Activated naive CD4-positive, alpha-beta T cell treated with anti-CD3 and anti-CD28 coated beads for 36 hours (primary cell): ENCODE results near the gene SLC5A2. TPM values are rescaled to one million over a fixed set of nuclear protein-coding genes. Genes with fewer than 3 reads are reported as not detected.
"Not testable (repeated sequence)": the region's sequence is repeated elsewhere in the genome, so short reads cannot be mapped to it uniquely, and the experiment has no call there.

ENCODE experiments used
- CTCF ChIA-PET: fragments of 350-600 bp; sonication (Branson Sonifier 250); formaldehyde crosslinking; loops from one replicate; lab custom pipeline; 2021; ENCODE audit warnings: antibody characterized with exemption; lab: Charles Lee
- DNase-seq: peaks from one replicate; pipeline ENCODE4 v3.0.0-alpha.2; 2020
- H3K27ac Mint-ChIP-seq: one replicate; pipeline ENCODE4 v1.8.0; 2021; ENCODE audit warnings: mild to moderate bottlenecking, mixed read lengths
- H3K27me3 Mint-ChIP-seq: one replicate; pipeline ENCODE4 v1.8.0; 2021; ENCODE audit warnings: low read depth, mixed read lengths
- H3K36me3 Mint-ChIP-seq: one replicate; pipeline ENCODE4 v1.8.0; 2021; ENCODE audit warnings: low read depth, mixed read lengths
- H3K4me1 Mint-ChIP-seq: one replicate; pipeline ENCODE4 v1.8.0; 2021; ENCODE audit warnings: low read depth, mixed read lengths
- H3K4me3 Mint-ChIP-seq: one replicate; pipeline ENCODE4 v1.8.0; 2021; ENCODE audit warnings: mild to moderate bottlenecking, moderate library complexity, mixed read lengths
- H3K9me3 Mint-ChIP-seq: one replicate; pipeline ENCODE4 v1.8.0; 2021; ENCODE audit warnings: mixed read lengths
- intact Hi-C: fragments of 100-400 bp; cut with micrococcal nuclease; formaldehyde crosslinking; loops from one replicate; pipeline ENCODE4 v1.15.1; 2023
- total RNA-seq, 2 experiments: library from RNA; stranded (reverse); gene quantifications; one replicate each; pipeline ENCODE4 v1.2.3, GENCODE V29; 2021

Gene SLC5A2
- total RNA-seq, 2 experiments from 2014 or later: not detected

GRCh38 chr16:31496670-31497069, 13.7 kb downstream of the SLC5A2 start:
- no peak for DNase-seq
- CTCF ChIA-PET: interaction anchor here (0.8 to 1.3 kb wide), 2 partner anchors 15 to 37 kb away, joined by 4 read pairs; partner anchors contain the start of gene ARMC5
- H3K27ac Mint-ChIP-seq: no peak overlapping the region
- peaks cover 8% of the 10 kb centered on the region for H3K36me3 Mint-ChIP-seq
- H3K4me1 Mint-ChIP-seq: no peaks in the 10 kb centered on the region
- H3K27me3 Mint-ChIP-seq: no peaks in the 10 kb centered on the region
- H3K9me3 Mint-ChIP-seq: no peaks in the 10 kb centered on the region
- intact Hi-C loops: no loop called here
- no peak overlapping the region for H3K4me3 Mint-ChIP-seq

- Mint-ChIP-seq H3K4me3 (no peak overlapping the region), H3K27ac (no peak overlapping the region), H3K27me3 (no peaks in the 10 kb centered on the region), H3K36me3 (peaks cover 2% of the 10 kb centered on the region), H3K9me3 (no peaks in the 10 kb centered on the region), H3K4me1 (no peaks in the 10 kb centered on the region)
- no peak for DNase-seq
- intact Hi-C loops: no loop called here
- CTCF ChIA-PET: no interaction called here
These were observed 15.6 kb downstream of the SLC5A2 start for GRCh38 chr16:31498493-31498892.

GRCh38 chr16:31499928-31500327, 17.0 kb downstream of the SLC5A2 start:
- no peaks in the 10 kb centered on the region for H3K27me3 Mint-ChIP-seq
- CTCF ChIA-PET: interaction anchor here (0.7 to 1.7 kb wide), 2 partner anchors 14 to 39 kb away, joined by 3 to 5 read pairs; no protein-coding TSS in a partner anchor
- intact Hi-C loops: no loop called here
- peaks cover 2% of the 10 kb centered on the region for H3K36me3 Mint-ChIP-seq
- H3K27ac Mint-ChIP-seq: no peak overlapping the region
- H3K4me3 Mint-ChIP-seq: no peak overlapping the region
- peaks cover 5% of the 10 kb centered on the region for H3K4me1 Mint-ChIP-seq
- no peaks in the 10 kb centered on the region for H3K9me3 Mint-ChIP-seq
- no peak for DNase-seq

GRCh38 chr16:31501226-31501965, 18.5 kb downstream of the SLC5A2 start:
- intact Hi-C loops: no loop called here
- Mint-ChIP-seq H3K27me3 (no peaks in the 10 kb centered on the region), H3K4me3 (no peak overlapping the region), H3K9me3 (no peaks in the 10 kb centered on the region), H3K27ac (no peak overlapping the region), H3K4me1 (peaks cover 20% of the 10 kb centered on the region), H3K36me3 (peaks cover 5% of the 10 kb centered on the region)
- CTCF ChIA-PET: interaction anchor here (1.7 kb wide), 1 partner anchor 41 kb away, joined by 5 read pairs; no protein-coding TSS in a partner anchor
- DNase-seq: no peak

GRCh38 chr16:31501966-31502348, 19.0 kb downstream of the SLC5A2 start:
- intact Hi-C loops: no loop called here
- H3K36me3 Mint-ChIP-seq: peaks cover 5% of the 10 kb centered on the region
- H3K27ac Mint-ChIP-seq: no peak overlapping the region
- CTCF ChIA-PET: interaction anchor here (1.7 kb wide), 1 partner anchor 41 kb away, joined by 5 read pairs; no protein-coding TSS in a partner anchor
- no peak overlapping the region for H3K4me3 Mint-ChIP-seq
- no peaks in the 10 kb centered on the region for H3K9me3 Mint-ChIP-seq
- H3K4me1 Mint-ChIP-seq: peaks cover 26% of the 10 kb centered on the region
- no peak for DNase-seq
- no peaks in the 10 kb centered on the region for H3K27me3 Mint-ChIP-seq

GRCh38 chr16:31502981-31503380, 20.1 kb downstream of the SLC5A2 start:
- no peak overlapping the region for H3K4me3 Mint-ChIP-seq
- intact Hi-C loops: no loop called here
- DNase-seq: no peak
- peaks cover 5% of the 10 kb centered on the region for H3K36me3 Mint-ChIP-seq
- H3K27me3 Mint-ChIP-seq: no peaks in the 10 kb centered on the region
- no peaks in the 10 kb centered on the region for H3K9me3 Mint-ChIP-seq
- no peak overlapping the region for H3K27ac Mint-ChIP-seq
- CTCF ChIA-PET: interaction anchor here (1.0 kb wide), 1 partner anchor 46 kb away, joined by 3 read pairs; no protein-coding TSS in a partner anchor
- peaks cover 31% of the 10 kb centered on the region for H3K4me1 Mint-ChIP-seq

- DNase-seq, intact Hi-C loops, H3K4me3 Mint-ChIP-seq, H3K9me3 Mint-ChIP-seq, H3K27ac Mint-ChIP-seq, H3K27me3 Mint-ChIP-seq, H3K36me3 Mint-ChIP-seq: not testable (repeated sequence)
- CTCF ChIA-PET: interaction anchor here (1.0 kb wide), 1 partner anchor 47 kb away, joined by 3 read pairs; no protein-coding TSS in a partner anchor
- H3K4me1 Mint-ChIP-seq: peaks cover 31% of the 10 kb centered on the region
These were observed 20.6 kb downstream of the SLC5A2 start for GRCh38 chr16:31503555-31503954.

GRCh38 chr16:31504159-31504558, 21.2 kb downstream of the SLC5A2 start:
- CTCF ChIA-PET: no interaction called here
- Mint-ChIP-seq H3K9me3 (no peaks in the 10 kb centered on the region), H3K27me3 (no peaks in the 10 kb centered on the region), H3K36me3 (peaks cover 5% of the 10 kb centered on the region), H3K4me3 (no peak overlapping the region), H3K27ac (no peak overlapping the region), H3K4me1 (peaks cover 32% of the 10 kb centered on the region)
- no peak for DNase-seq
- intact Hi-C loops: no loop called here

GRCh38 chr16:31505483-31505882, 22.6 kb downstream of the SLC5A2 start:
- H3K9me3 Mint-ChIP-seq: no peaks in the 10 kb centered on the region
- H3K27me3 Mint-ChIP-seq: no peaks in the 10 kb centered on the region
- peak; percentile 58 for DNase-seq
- H3K36me3 Mint-ChIP-seq: peaks cover 3% of the 10 kb centered on the region
- CTCF ChIA-PET: no interaction called here
- peaks cover 41% of the 10 kb centered on the region for H3K4me1 Mint-ChIP-seq
- intact Hi-C loops: loop anchor here (1.0 kb wide), 1 partner anchor 46 kb away; the partner anchor contains the start of gene ARMC5
- H3K27ac Mint-ChIP-seq: peak overlapping the region; percentile 61
- no peak overlapping the region for H3K4me3 Mint-ChIP-seq

- H3K9me3 Mint-ChIP-seq: no peaks in the 10 kb centered on the region
These were observed 24.6 kb downstream of the SLC5A2 start for GRCh38 chr16:31507617-31507928.

GRCh38 chr16:31507929-31508705, 25.2 kb downstream of the SLC5A2 start, which contains the start of gene RUSF1:
Gene RUSF1 (minus strand): TSS chr16:31508391. CDS start chr16:31508373, 18 bp downstream.
- Mint-ChIP-seq H3K4me3 (peak within 1 kb of the TSS; percentile 92), H3K9me3 (no peaks in the 10 kb centered on the region), H3K4me1 (peaks cover 42% of the 10 kb centered on the region), H3K27ac (peak within 1 kb of the TSS; percentile 97), H3K36me3 (peaks cover 3% of the 10 kb centered on the region), H3K27me3 (no peaks in the 10 kb centered on the region)
- intact Hi-C loops: loop anchor here (2.0 kb wide), 4 partner anchors 21 to 361 kb away; no protein-coding TSS in a partner anchor
- DNase-seq: peak; percentile 91
- CTCF ChIA-PET: no interaction called here

More at GRCh38 chr16:31507617-31507928, 24.6 kb downstream of the SLC5A2 start:
- Mint-ChIP-seq H3K4me3 (peak overlapping the region; percentile 92), H3K27ac (peak overlapping the region; percentile 97), H3K27me3 (no peaks in the 10 kb centered on the region), H3K4me1 (peaks cover 42% of the 10 kb centered on the region), H3K36me3 (peaks cover 3% of the 10 kb centered on the region)
- DNase-seq: no peak
- CTCF ChIA-PET: interaction anchor here (0.6 kb wide), 1 partner anchor 32 kb away, joined by 3 read pairs; no protein-coding TSS in a partner anchor
- intact Hi-C loops: no loop called here

GRCh38 chr16:31508706-31509195, 25.8 kb downstream of the SLC5A2 start:
- Mint-ChIP-seq H3K36me3 (peaks cover 3% of the 10 kb centered on the region), H3K27me3 (no peaks in the 10 kb centered on the region), H3K27ac (peak overlapping the region; percentile 97), H3K4me1 (peaks cover 42% of the 10 kb centered on the region), H3K9me3 (no peaks in the 10 kb centered on the region), H3K4me3 (peak overlapping the region; percentile 92)
- intact Hi-C loops: loop anchor here (2.0 kb wide), 4 partner anchors 20 to 360 kb away; no protein-coding TSS in a partner anchor
- CTCF ChIA-PET: no interaction called here
- DNase-seq: no peak
